Measurements from ENCODE around the gene SMARCC1. TPM values are rescaled to one million over a fixed set of nuclear protein-coding genes. Genes with fewer than 3 reads are reported as not detected.

Gene SMARCC1
- total RNA-seq, 4 donors from 2014 or later: 25.0 to 110 (median 56.4) TPM

DNA sequence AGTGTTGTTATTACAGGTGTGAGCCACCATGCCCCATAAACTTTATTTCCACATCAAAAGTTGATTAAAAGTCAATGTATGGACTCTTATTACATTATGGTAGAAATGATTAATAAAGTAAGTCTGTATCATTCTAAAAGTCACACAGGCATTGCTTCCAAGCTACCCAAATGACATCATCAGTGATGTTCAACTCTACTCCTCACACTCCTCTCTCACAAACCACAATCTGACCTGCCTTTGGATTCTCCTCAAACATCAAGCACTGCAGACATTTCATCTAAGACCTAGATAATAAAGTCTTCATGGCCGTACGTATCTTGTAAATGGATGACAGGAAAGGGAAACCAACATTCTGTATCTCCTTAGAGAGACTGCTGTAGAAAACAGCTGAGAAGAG, 68.0 kb downstream of the SMARCC1 start:
- DNase-seq: no peak
- H3K36me3 ChIP-seq: peaks cover 0 to 64% (median 0%) of the 10 kb centered on the region in 3 donors
- no peak overlapping the region for H3K4me3 ChIP-seq
- H3K27ac ChIP-seq: no peak overlapping the region
- no peaks in the 10 kb centered on the region for H3K4me1 ChIP-seq
- no peaks in the 10 kb centered on the region for H3K27me3 ChIP-seq
- H3K9me3 ChIP-seq: no peaks in the 10 kb centered on the region
- TF ChIP-seq POLR2A (IDR thresholded peaks at IDR 0.05): no peak
- TF ChIP-seq, protein P1, sequence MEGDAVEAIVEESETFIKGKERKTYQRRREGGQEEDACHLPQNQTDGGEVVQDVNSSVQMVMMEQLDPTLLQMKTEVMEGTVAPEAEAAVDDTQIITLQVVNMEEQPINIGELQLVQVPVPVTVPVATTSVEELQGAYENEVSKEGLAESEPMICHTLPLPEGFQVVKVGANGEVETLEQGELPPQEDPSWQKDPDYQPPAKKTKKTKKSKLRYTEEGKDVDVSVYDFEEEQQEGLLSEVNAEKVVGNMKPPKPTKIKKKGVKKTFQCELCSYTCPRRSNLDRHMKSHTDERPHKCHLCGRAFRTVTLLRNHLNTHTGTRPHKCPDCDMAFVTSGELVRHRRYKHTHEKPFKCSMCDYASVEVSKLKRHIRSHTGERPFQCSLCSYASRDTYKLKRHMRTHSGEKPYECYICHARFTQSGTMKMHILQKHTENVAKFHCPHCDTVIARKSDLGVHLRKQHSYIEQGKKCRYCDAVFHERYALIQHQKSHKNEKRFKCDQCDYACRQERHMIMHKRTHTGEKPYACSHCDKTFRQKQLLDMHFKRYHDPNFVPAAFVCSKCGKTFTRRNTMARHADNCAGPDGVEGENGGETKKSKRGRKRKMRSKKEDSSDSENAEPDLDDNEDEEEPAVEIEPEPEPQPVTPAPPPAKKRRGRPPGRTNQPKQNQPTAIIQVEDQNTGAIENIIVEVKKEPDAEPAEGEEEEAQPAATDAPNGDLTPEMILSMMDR (IDR thresholded peaks at IDR 0.05): no peak

DNA sequence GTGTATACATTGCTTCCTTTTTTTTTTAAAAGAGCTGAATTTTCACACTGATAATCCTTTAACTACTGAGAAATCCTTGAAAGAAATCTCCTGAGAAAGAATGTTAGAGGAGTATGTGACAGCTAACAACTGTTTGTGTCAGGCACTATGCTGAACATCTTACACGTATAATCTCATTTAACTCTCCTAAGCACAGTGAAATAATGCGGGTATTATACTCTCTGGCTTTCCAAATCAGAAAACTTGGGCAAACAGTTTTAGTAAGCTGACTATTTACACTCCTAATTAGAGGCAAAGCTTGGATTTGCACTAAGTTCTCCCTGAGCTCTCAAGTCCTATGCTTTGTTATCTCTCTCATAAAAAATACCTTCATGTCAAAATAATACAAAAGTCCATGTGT, 69.3 kb downstream of the SMARCC1 start:
- no peaks in the 10 kb centered on the region for H3K9me3 ChIP-seq
- H3K36me3 ChIP-seq: peaks cover 0 to 59% (median 0%) of the 10 kb centered on the region in 3 donors
- no peak overlapping the region for H3K4me3 ChIP-seq
- TF ChIP-seq, protein P1 (IDR thresholded peaks at IDR 0.05): no peak
- TF ChIP-seq POLR2A (IDR thresholded peaks at IDR 0.05): no peak
- H3K27ac ChIP-seq: no peak overlapping the region
- no peaks in the 10 kb centered on the region for H3K4me1 ChIP-seq
- no peaks in the 10 kb centered on the region for H3K27me3 ChIP-seq
- no peak for DNase-seq

DNA sequence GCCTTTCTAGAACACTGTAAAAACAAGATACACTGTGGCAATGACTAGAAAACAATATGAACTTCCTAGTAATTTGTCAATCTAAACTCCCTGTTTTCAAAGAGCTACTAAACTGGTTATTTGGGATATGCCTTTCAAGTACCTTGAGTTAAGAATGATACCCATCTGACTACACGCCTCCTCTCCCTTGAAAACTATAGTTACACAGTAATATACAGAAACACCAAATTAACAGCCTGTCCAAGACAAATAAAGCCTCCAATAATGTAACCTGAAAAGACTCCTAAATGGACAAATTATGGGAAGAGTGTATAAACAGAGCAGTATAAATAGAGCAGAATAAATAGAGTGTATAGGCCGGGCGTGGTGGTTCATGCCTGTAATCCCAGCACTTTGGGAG, 70.1 kb downstream of the SMARCC1 start:
- Histone ChIP-seq H3K36me3 (peaks cover 0 to 63% (median 0%) of the 10 kb centered on the region in 3 donors), H3K27ac (no peak overlapping the region), H3K4me1 (no peaks in the 10 kb centered on the region), H3K27me3 (no peaks in the 10 kb centered on the region), H3K9me3 (no peaks in the 10 kb centered on the region), H3K4me3 (no peak overlapping the region)
- DNase-seq: no peak
- TF ChIP-seq, protein P1 (IDR thresholded peaks at IDR 0.05): no peak
- no peak for TF ChIP-seq POLR2A (IDR thresholded peaks at IDR 0.05)

DNA sequence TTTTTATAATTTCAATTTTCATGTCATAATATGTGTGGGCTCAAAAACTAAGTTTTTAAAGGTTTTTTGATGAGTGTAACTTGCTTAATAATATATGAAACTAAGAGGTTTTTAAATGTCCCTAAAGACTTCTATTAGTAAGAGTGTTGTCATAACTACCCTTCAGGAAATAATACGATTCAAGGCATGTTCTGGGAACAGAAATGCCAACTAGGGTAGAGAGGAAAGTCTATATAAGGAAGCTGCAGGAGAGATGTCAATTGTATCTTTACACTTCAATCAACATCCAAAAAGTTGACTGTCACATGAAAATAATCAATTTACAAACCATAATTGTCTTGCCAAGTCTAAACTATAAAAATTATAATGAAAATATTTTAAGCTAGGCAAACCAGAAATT, 76.3 kb downstream of the SMARCC1 start:
- Histone ChIP-seq H3K9me3 (no peaks in the 10 kb centered on the region), H3K4me3 (no peak overlapping the region), H3K27ac (no peak overlapping the region), H3K27me3 (no peaks in the 10 kb centered on the region), H3K4me1 (no peaks in the 10 kb centered on the region), H3K36me3 (peaks cover 0 to 86% (median 0%) of the 10 kb centered on the region in 3 donors)
- DNase-seq: no peak
- TF ChIP-seq POLR2A (IDR thresholded peaks at IDR 0.05): no peak
- TF ChIP-seq, protein P1 (IDR thresholded peaks at IDR 0.05): no peak

- no peak overlapping the region for H3K4me3 ChIP-seq
- no peak for TF ChIP-seq POLR2A (IDR thresholded peaks at IDR 0.05)
- TF ChIP-seq, protein P1 (IDR thresholded peaks at IDR 0.05): no peak
- DNase-seq: no peak
- no peaks in the 10 kb centered on the region for H3K4me1 ChIP-seq
- H3K9me3 ChIP-seq: no peaks in the 10 kb centered on the region
- H3K27ac ChIP-seq: no peak overlapping the region
- peaks cover 0 to 80% (median 0%) of the 10 kb centered on the region in 3 donors for H3K36me3 ChIP-seq
- H3K27me3 ChIP-seq: no peaks in the 10 kb centered on the region
These were observed 77.5 kb downstream of the SMARCC1 start for GRCh38 chr3:47704237-47704612.

DNA sequence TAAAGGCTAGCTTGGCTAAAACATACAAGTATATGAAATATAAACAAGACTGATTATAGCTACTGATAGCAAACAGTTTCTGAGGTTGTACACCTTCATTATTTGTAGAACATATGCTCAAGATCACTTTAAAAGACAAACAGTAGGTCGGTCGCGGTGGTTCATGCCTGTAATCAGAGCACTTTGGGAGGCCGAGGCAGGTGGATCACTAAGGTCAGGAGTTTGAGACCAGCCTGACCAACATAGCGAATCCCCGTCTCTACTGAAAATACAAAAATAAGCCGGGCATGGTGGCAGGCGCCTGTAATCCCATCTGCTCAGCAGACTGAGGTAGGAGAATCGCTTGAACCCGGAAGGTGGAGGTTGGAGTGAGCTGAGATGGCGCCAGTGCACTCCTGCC, 80.3 kb downstream of the SMARCC1 start:
- Histone ChIP-seq H3K4me3 (no peak overlapping the region), H3K9me3 (no peaks in the 10 kb centered on the region), H3K27ac (no peak overlapping the region), H3K36me3 (peaks cover 0 to 71% (median 0%) of the 10 kb centered on the region in 3 donors), H3K27me3 (no peaks in the 10 kb centered on the region), H3K4me1 (no peaks in the 10 kb centered on the region)
- no peak for TF ChIP-seq POLR2A (IDR thresholded peaks at IDR 0.05)
- TF ChIP-seq, protein P1 (IDR thresholded peaks at IDR 0.05): no peak
- DNase-seq: no peak
